H1 (cell line): ENCODE data around the gene PRDM2. TPM values are rescaled to one million over a fixed set of nuclear protein-coding genes. Genes with fewer than 3 reads are reported as not detected.

Experiments used
- ATF3 ChIP-seq: IDR thresholded peaks from 2 replicates; pipeline ENCODE4 v1.6.1; 2011; ENCODE audit warnings: low read depth, mild to moderate bottlenecking, low read length; ENCODE audit not compliant: insufficient read depth
- BACH1 ChIP-seq: IDR thresholded peaks from 2 replicates; pipeline ENCODE4 v1.6.1; 2012; ENCODE audit warnings: low read length, improper control_type of control experiment
- CHD7 ChIP-seq: fragments of 300-600 bp; sonication (generic); IDR thresholded peaks from 2 replicates; pipeline ENCODE4 v1.7.1; 2012; ENCODE audit warnings: low read length, moderate library complexity, mild to moderate bottlenecking, inconsistent platforms; ENCODE audit not compliant: insufficient replicate concordance
- KDM4A ChIP-seq: IDR thresholded peaks from one replicate; pipeline ENCODE4 v1.7.1; 2012; ENCODE audit warnings: low read depth, mild to moderate bottlenecking, moderate library complexity, low read length, inconsistent platforms; ENCODE audit not compliant: severe bottlenecking
- NANOG ChIP-seq: IDR thresholded peaks from 2 replicates; pipeline ENCODE4 v1.6.1; 2011; ENCODE audit warnings: low read length, low read depth, mild to moderate bottlenecking, inconsistent platforms; ENCODE audit not compliant: insufficient read depth, poor library complexity, severe bottlenecking
- polyA plus RNA-seq, 7 experiments: library from polyadenylated mRNA; depleted of rRNA in 3 of 7; stranded (reverse) in 5 of 7; unstranded in 2 of 7; fragments of >200 nt in 5 of 7; fragments of 200-250 nt in 2 of 7; gene quantifications; 1 replicate in 5 of 7; 2 replicates in 1 of 7; 4 replicates in 1 of 7; pipeline versions ENCODE4 v1.2.1 to v1.2.3, GENCODE V29; 2011 to 2013; ENCODE audit warnings: missing spikeins in 2 of 7, mixed read lengths in 2 of 7
- total RNA-seq: library from RNA; stranded (reverse); fragmentation: NEBNext Ultra II Directional; extraction: Animal tissue kit (Norgen Biotek cat#: 25700); gene quantifications from 2 replicates; pipeline ENCODE4 v1.2.1, GENCODE V29; 2021

PRDM2 gene
- total and polyA plus RNA-seq, 2 of the 8 experiments (the other 6 are each of a cell fraction or from before 2014, with no cell fraction given) = 5.8 to 21.2 TPM

- TF ChIP-seq NANOG (no peak), BACH1 (no peak), ATF3 (no peak), KDM4A (no peak), CHD7 (no peak)
Measured at GRCh38 chr1:13710086-13710485, 10.1 kb downstream of the PRDM2 start (continued).
